ENCODE data around the gene CD99.

CD99 gene, protein sequence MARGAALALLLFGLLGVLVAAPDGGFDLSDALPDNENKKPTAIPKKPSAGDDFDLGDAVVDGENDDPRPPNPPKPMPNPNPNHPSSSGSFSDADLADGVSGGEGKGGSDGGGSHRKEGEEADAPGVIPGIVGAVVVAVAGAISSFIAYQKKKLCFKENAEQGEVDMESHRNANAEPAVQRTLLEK

DNA sequence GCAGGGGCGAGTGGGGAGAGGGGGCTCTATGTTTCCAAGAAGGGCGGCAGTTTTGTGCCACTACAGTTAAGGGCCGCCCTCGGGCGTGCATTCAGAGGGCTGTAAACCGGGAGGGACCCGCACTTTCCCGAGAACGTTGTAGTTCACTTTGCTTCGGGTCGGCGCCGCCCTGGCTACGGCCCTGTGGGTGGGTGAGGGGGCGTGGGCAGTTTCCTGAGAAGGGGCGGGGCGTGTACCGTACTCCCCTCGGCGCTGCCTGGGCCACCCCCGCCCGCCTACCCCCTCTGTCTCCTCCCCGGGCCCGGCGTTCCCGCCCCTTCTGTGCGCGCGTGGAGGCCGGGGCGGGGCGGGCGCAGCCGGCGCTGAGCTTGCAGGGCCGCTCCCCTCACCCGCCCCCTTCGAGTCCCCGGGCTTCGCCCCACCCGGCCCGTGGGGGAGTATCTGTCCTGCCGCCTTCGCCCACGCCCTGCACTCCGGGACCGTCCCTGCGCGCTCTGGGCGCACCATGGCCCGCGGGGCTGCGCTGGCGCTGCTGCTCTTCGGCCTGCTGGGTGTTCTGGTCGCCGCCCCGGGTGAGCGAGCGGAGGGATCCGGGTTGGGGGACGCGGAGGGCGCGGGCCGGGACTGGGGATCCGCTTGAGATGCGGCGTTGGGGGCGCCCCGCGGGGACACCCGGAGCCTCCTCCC lies at the start of gene CD99:
Gene CD99 (plus strand): TSS at position 440 of the 687 bp plus-strand sequence. CDS start 66 bp downstream, at position 506.
- Mint-ChIP-seq H3K36me3 (peaks cover 5% of the 10 kb centered on the region), H3K27ac (peak within 1 kb of the TSS; percentile 99), H3K9me3 (no peaks in the 10 kb centered on the region), H3K4me3 (peak within 1 kb of the TSS; percentile 100), H3K27me3 (no peaks in the 10 kb centered on the region), H3K4me1 (peaks cover 38% of the 10 kb centered on the region)

DNA sequence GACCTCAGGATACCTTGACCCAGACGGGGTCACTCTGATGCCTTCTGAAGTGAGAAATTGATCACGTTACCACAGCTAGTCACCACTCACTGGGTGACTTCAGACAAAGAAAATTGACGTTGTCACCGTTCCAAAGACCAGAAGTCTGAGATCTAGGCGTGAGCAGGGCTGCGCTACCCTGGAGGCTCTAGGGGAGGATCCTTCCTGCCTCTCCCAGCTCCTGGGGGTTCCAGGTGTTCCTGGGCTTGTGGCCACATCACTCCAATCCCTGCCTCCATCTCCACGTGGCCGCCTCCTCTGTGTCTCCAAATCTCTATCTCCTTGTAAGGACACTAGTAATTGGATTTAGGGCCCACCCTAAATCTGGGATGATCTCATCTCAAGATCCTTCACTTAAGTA lies 48.9 kb upstream of the CD99 start:
- no peaks in the 10 kb centered on the region for H3K9me3 Mint-ChIP-seq
- no peaks in the 10 kb centered on the region for H3K27me3 Mint-ChIP-seq
- H3K4me1 Mint-ChIP-seq, result peaks cover 6% of the 10 kb centered on the region
- H3K36me3 Mint-ChIP-seq, result peaks cover 13% of the 10 kb centered on the region
- H3K4me3 Mint-ChIP-seq, result no peak overlapping the region
- no peak overlapping the region for H3K27ac Mint-ChIP-seq

DNA sequence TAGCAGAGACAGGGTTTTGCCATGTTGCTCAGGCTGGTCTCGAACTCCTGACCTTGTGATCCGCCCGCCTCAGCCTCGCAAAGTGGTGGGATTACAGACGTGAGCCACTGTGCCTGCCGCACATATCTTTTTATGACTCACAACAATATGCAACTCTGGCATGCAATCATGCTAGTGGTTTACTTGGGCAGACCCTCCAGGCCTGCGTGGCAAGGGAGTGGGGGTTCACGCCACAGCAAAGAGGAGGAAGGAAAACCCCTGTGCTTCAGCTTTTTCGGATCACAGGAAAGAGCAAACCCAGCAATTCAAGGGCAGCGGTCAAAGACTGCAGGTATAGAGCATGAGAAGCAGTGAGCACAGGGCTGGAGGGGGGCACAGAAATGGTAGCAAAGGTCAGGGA lies 48.3 kb upstream of the CD99 start:
- Mint-ChIP-seq H3K4me3 (no peak overlapping the region), H3K27me3 (no peaks in the 10 kb centered on the region), H3K36me3 (peaks cover 18% of the 10 kb centered on the region), H3K4me1 (peaks cover 13% of the 10 kb centered on the region), H3K9me3 (no peaks in the 10 kb centered on the region), H3K27ac (no peak overlapping the region)

DNA sequence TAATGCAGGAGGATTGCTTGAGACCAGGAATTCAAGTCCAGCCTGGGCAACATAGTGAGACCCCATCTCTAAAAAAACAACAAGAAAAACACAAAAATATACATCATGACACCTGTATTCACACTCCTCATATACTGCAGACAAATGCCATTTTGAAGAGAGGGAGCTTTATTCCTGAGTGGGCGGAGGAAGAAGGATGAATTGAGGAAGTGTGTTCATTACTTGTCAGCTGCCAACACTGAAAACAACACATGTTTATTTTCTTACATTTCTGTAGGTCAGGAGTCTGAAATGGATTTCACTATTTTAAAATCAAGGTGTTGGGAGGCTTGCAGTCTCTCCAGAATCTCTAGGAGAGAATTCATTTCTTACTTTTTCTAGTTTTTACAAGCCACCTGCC lies 47.2 kb upstream of the CD99 start:
- Mint-ChIP-seq H3K4me3 (no peak overlapping the region), H3K36me3 (peaks cover 15% of the 10 kb centered on the region), H3K27me3 (no peaks in the 10 kb centered on the region), H3K27ac (no peak overlapping the region), H3K9me3 (no peaks in the 10 kb centered on the region), H3K4me1 (peaks cover 15% of the 10 kb centered on the region)

DNA sequence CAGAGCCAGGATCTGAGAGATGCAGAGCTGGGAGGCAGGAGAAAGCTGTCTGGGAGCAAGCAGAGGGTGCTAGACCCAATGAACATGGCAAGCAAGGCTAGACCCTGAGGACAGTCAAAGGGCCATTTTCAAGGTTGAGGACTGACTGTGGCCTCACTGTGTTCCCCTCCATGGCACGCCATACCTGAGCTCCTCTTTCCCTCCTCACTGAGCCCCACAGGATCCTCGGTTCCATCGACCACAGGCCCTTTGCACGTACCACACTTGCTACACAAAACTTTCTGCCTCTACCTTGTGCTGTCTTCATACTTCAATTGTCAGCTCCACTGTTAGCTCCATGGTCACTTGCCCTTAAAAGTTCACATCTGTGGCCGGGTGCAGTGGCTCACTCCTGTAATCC lies 45.5 kb upstream of the CD99 start:
- Mint-ChIP-seq H3K27ac (no peak overlapping the region), H3K36me3 (peaks cover 13% of the 10 kb centered on the region), H3K27me3 (no peaks in the 10 kb centered on the region), H3K4me3 (no peak overlapping the region), H3K9me3 (no peaks in the 10 kb centered on the region), H3K4me1 (peaks cover 15% of the 10 kb centered on the region)

DNA sequence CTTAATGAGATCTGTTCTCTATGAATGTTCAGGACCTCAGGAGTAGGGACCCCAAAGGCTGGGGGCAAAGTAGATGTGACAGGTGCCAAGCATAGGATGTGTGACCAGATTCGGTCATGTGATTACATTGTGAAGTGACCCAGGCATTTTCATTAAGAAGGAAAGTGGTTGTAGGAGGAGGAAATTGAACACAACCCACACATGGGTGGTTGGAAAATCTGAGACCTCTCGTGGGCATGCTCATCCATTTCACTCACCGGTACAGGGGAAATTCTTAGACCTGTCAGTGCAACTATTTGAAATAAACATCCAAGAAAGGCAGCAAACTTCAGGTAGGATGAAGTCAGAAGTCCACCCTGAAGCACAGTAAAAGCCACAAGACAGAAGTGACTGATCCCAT lies 43.5 kb upstream of the CD99 start:
- peaks cover 13% of the 10 kb centered on the region for H3K36me3 Mint-ChIP-seq

DNA sequence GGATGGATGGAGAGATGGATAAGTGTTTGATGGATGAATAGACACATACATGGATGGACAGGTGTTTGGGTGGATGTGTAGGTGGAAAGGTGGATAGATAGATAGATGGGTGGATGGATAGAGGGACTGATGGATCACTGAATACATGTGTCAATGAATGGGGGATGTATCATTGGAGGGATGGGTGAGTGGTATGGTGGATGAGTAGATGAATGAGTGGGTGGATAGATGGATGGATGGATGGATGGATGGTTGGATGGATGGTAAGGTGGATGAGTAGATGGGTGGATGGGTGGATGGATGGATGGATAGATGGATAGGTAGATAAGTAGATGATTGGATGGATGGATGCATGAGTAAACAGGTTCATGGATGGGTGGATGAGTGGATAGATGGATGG lies 41.1 kb upstream of the CD99 start:
- peaks cover 18% of the 10 kb centered on the region for H3K36me3 Mint-ChIP-seq
- H3K27me3 Mint-ChIP-seq, result no peaks in the 10 kb centered on the region
- H3K27ac Mint-ChIP-seq, result no peak overlapping the region
- H3K4me3 Mint-ChIP-seq, result no peak overlapping the region
- peaks cover 15% of the 10 kb centered on the region for H3K4me1 Mint-ChIP-seq
- no peaks in the 10 kb centered on the region for H3K9me3 Mint-ChIP-seq

More for the DNA sequence above, 43.5 kb upstream of the CD99 start:
- Mint-ChIP-seq H3K27me3 (no peaks in the 10 kb centered on the region), H3K4me3 (peak overlapping the region; percentile 56), H3K27ac (peak overlapping the region; percentile 88), H3K4me1 (peaks cover 15% of the 10 kb centered on the region), H3K9me3 (no peaks in the 10 kb centered on the region)

DNA sequence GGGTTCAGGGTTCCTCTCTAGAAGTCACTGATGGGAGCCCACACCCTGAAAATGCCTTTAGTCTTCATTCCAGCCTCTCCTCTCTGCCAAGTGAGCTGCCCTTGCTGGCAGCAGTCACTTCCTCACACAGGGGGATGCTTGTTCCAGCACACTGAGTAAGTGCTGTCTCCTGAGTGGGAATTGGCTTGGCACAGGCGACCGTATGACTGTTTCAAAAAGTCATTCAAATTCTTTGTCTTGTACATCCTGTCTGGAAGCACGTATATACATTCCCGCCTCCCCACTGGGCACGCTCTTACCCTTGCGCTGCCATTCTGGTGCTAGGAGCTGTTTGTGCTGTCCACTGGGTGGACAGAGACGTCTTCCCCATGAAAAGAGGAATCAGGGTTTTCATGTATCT lies 40.2 kb upstream of the CD99 start:
- Mint-ChIP-seq H3K27ac (no peak overlapping the region), H3K4me3 (no peak overlapping the region), H3K9me3 (no peaks in the 10 kb centered on the region), H3K4me1 (peaks cover 15% of the 10 kb centered on the region), H3K27me3 (no peaks in the 10 kb centered on the region), H3K36me3 (peaks cover 18% of the 10 kb centered on the region)

DNA sequence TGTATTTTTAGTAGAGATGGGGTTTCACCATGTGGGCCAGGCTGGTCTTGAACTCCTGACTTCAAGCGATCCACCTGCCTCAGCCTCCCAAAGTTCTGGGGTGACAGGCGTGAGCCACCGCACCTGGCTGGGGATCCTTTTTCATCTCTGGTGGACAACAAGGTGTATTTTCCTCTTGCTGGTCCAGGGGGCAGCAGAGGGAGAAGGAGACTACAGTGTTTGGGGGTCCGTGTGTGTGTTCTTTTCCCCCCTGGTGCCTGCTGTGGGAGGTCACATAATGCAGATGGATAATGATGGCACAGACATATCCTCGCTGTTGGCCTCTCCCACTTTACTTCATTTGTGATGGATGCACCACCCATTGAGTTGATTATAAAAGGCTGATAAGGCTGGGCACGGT lies 39.0 kb upstream of the CD99 start:
- Mint-ChIP-seq H3K27ac (no peak overlapping the region), H3K4me1 (peaks cover 9% of the 10 kb centered on the region), H3K36me3 (peaks cover 12% of the 10 kb centered on the region), H3K27me3 (no peaks in the 10 kb centered on the region), H3K4me3 (no peak overlapping the region), H3K9me3 (no peaks in the 10 kb centered on the region)

DNA sequence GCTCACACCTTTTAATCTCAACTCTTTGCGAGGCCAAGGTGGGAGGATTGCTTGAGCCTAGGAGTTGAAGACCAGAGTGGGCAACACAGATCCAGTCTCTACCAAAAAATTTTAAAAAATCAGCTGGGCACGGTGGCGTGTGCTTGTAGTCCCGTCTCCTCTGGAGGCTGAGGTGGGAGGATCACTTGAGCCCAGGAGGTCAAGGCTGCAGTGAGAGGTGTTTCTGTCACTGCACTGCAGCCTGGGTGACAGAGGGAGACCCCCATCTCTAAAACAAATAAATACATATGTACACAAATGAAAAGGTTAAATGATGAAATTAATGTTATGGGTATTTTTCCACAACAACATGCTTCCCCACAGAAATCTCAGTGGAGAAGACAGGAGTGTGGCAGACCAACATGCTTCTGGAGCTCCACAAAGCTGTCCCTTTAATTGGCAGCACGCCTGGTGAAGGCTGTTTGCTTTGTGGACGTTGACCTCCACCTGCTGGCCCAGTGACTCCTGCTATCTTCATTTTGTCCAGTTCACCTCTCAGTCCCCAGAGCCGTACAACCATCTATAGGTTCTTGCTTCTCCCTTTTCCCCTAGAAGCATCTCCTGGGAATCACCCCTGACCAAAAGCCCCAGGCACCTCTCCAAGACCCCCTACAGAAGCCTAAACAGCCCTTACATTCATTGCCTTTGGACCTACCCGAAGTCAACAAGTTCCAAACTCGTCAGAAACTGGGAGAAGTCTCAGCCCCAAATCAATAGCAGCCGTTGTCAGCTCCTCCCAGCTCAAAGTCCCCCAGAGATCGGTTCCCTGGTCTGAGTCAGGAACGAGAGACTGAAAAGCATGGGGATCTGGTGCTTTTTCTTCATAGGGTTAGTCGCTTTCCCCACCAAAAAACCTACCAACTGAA lies 36.4 kb upstream of the CD99 start:
- H3K36me3 Mint-ChIP-seq, result peaks cover 5% of the 10 kb centered on the region
- no peak overlapping the region for H3K4me3 Mint-ChIP-seq
- no peaks in the 10 kb centered on the region for H3K27me3 Mint-ChIP-seq
- no peak overlapping the region for H3K27ac Mint-ChIP-seq
- no peaks in the 10 kb centered on the region for H3K4me1 Mint-ChIP-seq
- no peaks in the 10 kb centered on the region for H3K9me3 Mint-ChIP-seq

DNA sequence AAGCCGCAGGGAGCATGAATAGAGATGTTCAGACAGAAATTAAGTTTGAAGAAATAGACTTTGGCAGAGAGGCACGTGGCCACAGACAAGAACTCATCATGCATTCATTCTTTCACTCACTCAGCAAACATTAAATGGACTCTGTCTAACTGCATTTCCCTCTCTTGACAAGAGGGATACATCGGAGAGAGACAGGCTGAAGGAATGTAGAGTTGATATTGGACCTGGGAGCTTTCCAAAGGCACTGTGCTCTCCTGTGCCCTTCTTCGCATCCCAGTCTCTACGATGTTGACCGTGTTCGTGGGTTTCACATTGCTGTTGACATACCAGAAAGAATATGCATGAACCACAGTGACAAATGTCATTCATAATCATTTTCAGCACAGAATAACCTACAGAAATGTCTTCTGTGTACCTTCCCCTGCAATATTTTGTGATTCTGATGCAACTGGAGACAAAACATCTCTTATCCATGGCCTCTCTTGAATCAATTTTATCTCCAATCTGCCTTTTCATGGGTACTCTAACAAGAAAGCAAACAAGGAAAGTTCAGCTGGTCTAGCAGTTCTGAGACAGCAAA lies 34.7 kb upstream of the CD99 start:
- Mint-ChIP-seq H3K27me3 (no peaks in the 10 kb centered on the region), H3K27ac (no peak overlapping the region), H3K9me3 (no peaks in the 10 kb centered on the region), H3K36me3 (peaks cover 5% of the 10 kb centered on the region), H3K4me1 (no peaks in the 10 kb centered on the region), H3K4me3 (no peak overlapping the region)

DNA sequence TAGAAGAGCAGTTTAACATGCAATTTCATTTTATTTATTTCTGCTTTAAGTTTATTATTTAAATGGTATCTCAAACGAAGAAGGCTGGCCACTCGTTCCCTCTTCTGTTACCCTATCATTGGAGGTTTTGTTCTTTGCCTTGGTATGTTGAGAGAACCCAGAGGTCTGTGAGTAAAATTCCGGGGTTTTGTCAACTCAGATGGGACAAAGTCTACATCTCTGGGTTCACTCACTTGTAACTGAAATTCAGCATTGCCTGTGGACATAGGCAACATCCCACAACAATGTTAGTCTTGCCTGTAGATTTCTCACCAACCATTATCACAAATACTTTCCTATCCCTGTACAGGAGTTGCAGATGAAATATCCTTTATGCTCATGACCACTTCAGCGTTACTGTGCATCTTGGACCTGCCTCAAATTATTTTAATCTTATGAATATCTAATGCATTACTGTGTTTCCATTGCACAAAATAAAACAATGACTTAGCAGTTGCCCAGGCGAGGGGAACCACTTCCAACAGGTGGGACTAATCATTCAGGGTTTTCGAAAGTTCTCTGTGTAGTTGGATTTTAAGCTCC lies 33.5 kb upstream of the CD99 start:
- H3K36me3 Mint-ChIP-seq, result peaks cover 5% of the 10 kb centered on the region
- no peaks in the 10 kb centered on the region for H3K4me1 Mint-ChIP-seq
- H3K9me3 Mint-ChIP-seq, result no peaks in the 10 kb centered on the region
- H3K27ac Mint-ChIP-seq, result no peak overlapping the region
- no peaks in the 10 kb centered on the region for H3K27me3 Mint-ChIP-seq
- no peak overlapping the region for H3K4me3 Mint-ChIP-seq

DNA sequence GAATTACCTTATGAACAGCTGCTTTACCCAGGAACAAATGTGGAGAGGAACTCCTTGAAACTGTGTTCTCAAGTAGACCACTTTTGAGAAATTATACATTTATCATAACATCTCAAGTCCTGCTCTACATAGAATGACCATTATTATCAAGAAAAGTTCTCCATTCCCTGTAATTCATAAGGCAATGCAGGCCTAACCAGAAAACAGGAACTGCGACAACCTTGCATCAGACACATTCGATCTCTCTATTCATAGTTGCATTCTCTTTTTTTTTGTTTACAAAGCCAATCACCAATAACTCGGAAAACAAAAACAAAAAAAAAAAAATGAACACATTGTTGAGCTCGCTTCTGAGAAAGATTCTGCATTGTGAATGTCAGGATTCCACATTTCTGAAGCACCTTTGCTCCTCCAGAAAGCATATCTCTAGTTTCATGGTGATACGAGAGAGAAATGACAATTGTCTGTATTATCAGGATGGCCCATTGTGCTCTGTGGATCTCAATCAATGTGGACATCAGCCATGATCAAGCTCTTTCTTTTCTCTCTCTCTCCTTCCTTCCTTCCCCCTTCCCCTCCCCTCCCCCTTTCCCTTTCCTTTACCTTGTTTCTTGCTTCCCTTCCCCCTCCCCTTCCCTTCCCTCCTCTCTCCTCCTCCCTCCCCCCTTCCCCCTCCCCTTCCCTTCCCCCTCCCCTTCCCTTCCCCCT lies 32.4 kb upstream of the CD99 start:
- H3K27ac Mint-ChIP-seq, result no peak overlapping the region
- H3K4me3 Mint-ChIP-seq, result no peak overlapping the region
- no peaks in the 10 kb centered on the region for H3K9me3 Mint-ChIP-seq
- peaks cover 1% of the 10 kb centered on the region for H3K36me3 Mint-ChIP-seq
- H3K27me3 Mint-ChIP-seq, result no peaks in the 10 kb centered on the region
- no peaks in the 10 kb centered on the region for H3K4me1 Mint-ChIP-seq

DNA sequence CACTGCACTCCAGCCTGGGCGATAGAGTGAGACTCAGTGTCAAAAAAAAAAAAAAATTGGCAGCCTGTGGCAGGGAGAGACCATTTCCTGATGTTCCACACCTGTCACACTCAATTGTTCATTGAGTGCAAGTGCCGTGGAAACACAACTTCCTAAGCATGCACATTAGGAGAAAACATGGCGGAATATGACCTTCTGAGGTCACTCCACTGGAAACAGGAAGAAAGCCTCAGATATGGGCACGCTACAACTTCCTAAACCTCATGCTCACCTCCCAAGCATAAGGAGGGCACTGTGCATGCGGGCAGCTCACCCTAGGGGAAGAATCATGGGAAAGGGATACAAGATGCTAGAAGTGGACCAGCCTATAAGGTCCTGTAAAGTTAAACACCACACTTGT lies 28.5 kb upstream of the CD99 start:
- Mint-ChIP-seq H3K36me3 (peaks cover 2% of the 10 kb centered on the region), H3K9me3 (no peaks in the 10 kb centered on the region), H3K27ac (no peak overlapping the region), H3K4me3 (no peak overlapping the region), H3K27me3 (no peaks in the 10 kb centered on the region), H3K4me1 (no peaks in the 10 kb centered on the region)

DNA sequence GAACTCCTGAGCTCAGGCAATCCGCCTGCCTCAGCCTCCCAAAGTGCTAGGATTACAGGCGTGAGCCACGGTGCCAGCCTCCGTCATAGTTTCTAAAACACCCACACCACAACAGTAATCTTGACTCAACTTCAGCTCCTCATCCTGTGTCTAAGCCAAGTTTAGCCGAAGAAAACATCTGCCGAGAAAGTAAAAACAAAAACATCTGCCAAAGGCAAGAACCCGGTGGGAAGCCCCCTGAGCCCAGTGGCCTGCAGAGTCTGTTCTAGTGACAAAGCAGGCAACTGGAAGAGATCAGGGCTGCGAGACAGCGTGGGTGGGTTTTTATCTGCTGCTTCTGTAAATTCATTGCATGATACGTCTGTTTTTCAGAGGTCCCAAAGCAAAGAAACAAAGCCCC lies 26.6 kb upstream of the CD99 start:
- no peaks in the 10 kb centered on the region for H3K4me1 Mint-ChIP-seq
- H3K36me3 Mint-ChIP-seq, result peaks cover 4% of the 10 kb centered on the region
- H3K9me3 Mint-ChIP-seq, result no peaks in the 10 kb centered on the region
- H3K27ac Mint-ChIP-seq, result no peak overlapping the region
- H3K4me3 Mint-ChIP-seq, result no peak overlapping the region
- no peaks in the 10 kb centered on the region for H3K27me3 Mint-ChIP-seq
